Left forelimb (tissue), 1 donor: ENCODE data around the gene ALPL.

ENCODE experiments used
- DNase-seq: peaks from one replicate; pipeline ENCODE4 v3.0.0-alpha.2; 2018; ENCODE audit warnings: low spot score

The ALPL gene

GRCh38 chr1:21576031-21576797 lies 67.0 kb downstream of the ALPL start:
- no peak for DNase-seq

GRCh38 chr1:21576798-21577187 lies 67.6 kb downstream of the ALPL start:
- no peak for DNase-seq

- DNase-seq = no peak
Observed at GRCh38 chr1:21577324-21577723, 68.1 kb downstream of the ALPL start.

GRCh38 chr1:21577933-21578332 lies 68.7 kb downstream of the ALPL start:
- DNase-seq = no peak

- DNase-seq = no peak
Observed at GRCh38 chr1:21579791-21580190, 70.6 kb downstream of the ALPL start.

GRCh38 chr1:21584096-21584495 lies 74.9 kb downstream of the ALPL start:
- no peak for DNase-seq

GRCh38 chr1:21585037-21585436 lies 75.8 kb downstream of the ALPL start:
- no peak for DNase-seq

- DNase-seq = no peak
Observed at GRCh38 chr1:21586222-21586621, 77.0 kb downstream of the ALPL start.

- DNase-seq = no peak
Observed at GRCh38 chr1:21586846-21587601, 77.8 kb downstream of the ALPL start.

- no peak for DNase-seq
Observed at GRCh38 chr1:21587602-21587953, 78.4 kb downstream of the ALPL start.

- DNase-seq = no peak
Observed at GRCh38 chr1:21589618-21590017, 80.4 kb downstream of the ALPL start.

GRCh38 chr1:21590126-21590880 lies 81.1 kb downstream of the ALPL start:
- DNase-seq = no peak

- DNase-seq = no peak
Observed at GRCh38 chr1:21590934-21591333, 81.7 kb downstream of the ALPL start.

GRCh38 chr1:21592086-21592865 lies 83.1 kb downstream of the ALPL start:
- DNase-seq = no peak

- DNase-seq = no peak
Observed at GRCh38 chr1:21593231-21593630, 84.0 kb downstream of the ALPL start.

GRCh38 chr1:21594501-21594900 lies 85.3 kb downstream of the ALPL start:
- no peak for DNase-seq

- DNase-seq = no peak
Observed at GRCh38 chr1:21594935-21595897, 86.0 kb downstream of the ALPL start.

GRCh38 chr1:21596174-21596573 lies 87.0 kb downstream of the ALPL start:
- DNase-seq = no peak

- DNase-seq = no peak
Observed at GRCh38 chr1:21596628-21597027, 87.4 kb downstream of the ALPL start.

GRCh38 chr1:21597753-21598152 lies 88.5 kb downstream of the ALPL start:
- no peak for DNase-seq

- no peak for DNase-seq
Observed at GRCh38 chr1:21598417-21598816, 89.2 kb downstream of the ALPL start.
